GM12874 (cell line): ENCODE results near the gene MPST.

Experiments used
- TF ChIP-seq, protein P1 (sequence below): IDR thresholded peaks from 2 replicates; pipeline ENCODE4 v1.5.1; 2011; ENCODE audit warnings: low read depth, mild to moderate bottlenecking, control low read depth, low read length, moderate library complexity; ENCODE audit not compliant: insufficient read depth

MPST gene

DNA sequence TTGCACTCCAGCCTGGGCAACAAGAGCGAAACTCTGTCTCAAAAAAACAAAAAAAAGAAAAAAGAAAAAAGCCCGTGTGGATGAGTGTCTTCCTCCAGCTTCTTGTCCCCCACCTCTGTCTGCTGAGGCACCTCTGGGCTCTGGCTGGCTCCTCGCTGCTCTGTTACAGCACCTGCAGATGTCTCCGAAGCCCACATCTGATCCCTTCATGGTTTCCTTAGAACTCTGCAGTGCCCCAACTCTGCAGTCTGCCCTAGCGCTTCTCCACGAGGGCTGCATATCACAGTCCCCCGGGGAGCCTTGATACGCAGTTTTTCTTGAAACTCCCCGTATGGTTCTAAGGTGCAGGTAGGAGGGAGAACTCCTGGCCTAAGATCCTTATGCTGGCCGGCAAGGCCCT is 47.9 kb downstream of the MPST start:
- TF ChIP-seq, protein P1, sequence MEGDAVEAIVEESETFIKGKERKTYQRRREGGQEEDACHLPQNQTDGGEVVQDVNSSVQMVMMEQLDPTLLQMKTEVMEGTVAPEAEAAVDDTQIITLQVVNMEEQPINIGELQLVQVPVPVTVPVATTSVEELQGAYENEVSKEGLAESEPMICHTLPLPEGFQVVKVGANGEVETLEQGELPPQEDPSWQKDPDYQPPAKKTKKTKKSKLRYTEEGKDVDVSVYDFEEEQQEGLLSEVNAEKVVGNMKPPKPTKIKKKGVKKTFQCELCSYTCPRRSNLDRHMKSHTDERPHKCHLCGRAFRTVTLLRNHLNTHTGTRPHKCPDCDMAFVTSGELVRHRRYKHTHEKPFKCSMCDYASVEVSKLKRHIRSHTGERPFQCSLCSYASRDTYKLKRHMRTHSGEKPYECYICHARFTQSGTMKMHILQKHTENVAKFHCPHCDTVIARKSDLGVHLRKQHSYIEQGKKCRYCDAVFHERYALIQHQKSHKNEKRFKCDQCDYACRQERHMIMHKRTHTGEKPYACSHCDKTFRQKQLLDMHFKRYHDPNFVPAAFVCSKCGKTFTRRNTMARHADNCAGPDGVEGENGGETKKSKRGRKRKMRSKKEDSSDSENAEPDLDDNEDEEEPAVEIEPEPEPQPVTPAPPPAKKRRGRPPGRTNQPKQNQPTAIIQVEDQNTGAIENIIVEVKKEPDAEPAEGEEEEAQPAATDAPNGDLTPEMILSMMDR, result no peak

DNA sequence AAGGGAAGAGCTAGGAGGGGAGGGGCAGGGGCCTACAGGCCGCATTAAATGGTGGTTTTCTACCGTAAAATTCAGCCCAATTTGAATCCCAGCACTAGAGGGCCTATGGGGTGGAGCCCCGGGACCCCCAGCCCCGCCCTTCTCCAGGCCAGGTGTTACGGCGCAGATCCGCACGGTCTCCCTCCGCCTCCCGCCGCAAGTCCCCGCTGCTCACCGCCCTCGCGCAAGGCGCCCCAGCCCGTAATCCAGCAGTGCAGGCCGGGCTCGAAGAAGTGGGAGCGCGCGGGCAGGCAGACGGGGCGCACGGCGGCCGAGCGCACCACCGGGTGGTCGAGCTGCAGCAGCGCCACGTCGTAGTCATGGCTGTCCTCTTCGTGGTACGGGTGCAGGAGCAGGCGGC is 49.3 kb downstream of the MPST start:
- TF ChIP-seq, protein P1, result no peak

DNA sequence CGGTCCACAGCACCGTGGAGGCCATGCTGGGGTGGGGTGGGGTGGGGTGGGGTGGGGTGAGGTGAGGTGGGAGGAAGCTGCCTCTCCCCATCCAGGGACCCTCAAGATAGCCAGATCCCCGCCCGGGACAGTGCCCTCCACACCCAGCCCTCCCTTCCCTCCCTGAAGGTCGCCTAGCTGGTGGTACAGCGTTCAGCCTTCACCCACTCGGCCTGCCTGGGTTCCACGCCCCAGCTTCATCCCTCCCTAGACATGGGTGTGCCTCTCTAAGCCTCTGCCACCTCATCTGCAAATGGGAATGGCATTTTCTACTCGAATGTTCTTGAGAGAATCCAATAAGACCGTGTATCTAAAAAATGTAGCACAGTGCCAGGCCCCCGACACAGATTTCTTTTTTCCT is 49.8 kb downstream of the MPST start:
- TF ChIP-seq, protein P1, result no peak

DNA sequence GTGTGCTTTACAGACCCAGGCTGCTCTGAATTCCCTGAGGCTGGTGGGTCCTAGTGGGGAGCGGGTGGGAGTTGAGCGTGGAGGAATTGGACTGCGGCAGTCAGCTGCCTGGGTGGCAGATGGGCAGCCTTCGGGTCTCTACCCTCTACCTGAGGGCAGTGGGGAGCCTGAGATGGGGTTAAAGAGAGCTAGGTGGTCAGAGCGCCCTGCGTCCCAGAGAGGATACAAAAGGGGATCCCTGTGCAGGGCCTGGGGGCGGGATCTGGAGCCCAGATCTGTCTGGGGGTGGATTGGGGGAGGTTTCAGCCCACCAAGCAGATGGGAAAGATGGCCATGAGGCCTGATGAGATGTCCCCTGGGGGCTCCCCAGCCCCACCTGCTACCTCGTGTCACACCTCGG is 50.2 kb downstream of the MPST start:
- TF ChIP-seq, protein P1, result no peak

DNA sequence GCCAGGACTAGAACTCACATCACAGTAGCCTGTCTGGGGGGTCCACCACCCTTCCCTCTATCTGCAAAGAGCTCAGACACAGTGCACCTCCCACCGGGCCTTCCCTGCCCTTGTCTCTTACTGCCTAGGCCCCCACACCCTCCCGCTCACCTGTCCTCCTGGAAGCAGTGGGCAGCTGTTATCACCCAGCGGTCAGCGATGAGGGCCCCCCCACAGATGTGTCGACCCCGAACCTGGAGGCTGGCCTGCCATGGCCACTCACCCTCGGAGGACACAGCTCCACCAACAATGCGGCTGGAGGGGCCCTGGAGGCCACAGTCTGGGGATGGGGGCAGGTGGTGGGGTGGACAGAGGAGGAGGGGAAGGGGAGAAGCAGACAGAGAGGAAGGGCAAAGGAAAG is 50.8 kb downstream of the MPST start:
- TF ChIP-seq, protein P1, result no peak

DNA sequence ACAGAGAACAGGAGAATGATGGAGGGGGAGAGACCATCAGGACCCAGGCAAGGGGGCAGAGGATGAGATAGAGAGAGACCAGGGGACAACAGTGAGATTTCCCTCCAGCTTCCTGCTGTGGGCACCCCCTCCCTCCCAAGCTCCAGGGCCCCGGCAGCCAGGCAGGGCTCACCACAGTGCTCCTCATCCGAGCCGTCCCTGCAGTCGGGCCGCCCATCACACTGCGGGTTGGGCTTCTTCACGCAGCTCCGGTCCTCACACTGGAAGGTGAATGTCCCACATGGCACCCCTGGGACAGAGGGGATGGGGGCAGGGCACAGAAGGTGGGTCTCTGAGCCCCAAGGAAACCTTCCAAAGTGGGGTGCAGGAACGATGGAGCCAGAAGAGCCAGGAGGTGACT is 51.2 kb downstream of the MPST start:
- TF ChIP-seq, protein P1, result no peak

DNA sequence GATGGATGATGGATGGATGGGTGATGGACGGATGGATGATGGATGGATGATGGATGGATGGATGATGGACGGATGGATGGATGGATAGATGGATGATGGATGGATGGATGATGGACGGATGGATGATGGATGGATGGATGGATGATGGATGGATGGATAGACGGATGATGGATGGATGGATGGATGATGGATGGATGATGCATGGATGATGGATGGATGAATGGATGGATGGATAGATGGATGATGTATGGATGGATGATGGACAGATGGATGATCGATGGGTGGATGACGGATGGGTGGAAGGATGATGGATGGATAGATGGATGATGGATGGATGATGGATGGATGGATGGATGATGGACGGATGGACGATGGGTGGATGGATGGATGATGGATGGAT is 53.1 kb downstream of the MPST start:
- TF ChIP-seq, protein P1, result no peak

DNA sequence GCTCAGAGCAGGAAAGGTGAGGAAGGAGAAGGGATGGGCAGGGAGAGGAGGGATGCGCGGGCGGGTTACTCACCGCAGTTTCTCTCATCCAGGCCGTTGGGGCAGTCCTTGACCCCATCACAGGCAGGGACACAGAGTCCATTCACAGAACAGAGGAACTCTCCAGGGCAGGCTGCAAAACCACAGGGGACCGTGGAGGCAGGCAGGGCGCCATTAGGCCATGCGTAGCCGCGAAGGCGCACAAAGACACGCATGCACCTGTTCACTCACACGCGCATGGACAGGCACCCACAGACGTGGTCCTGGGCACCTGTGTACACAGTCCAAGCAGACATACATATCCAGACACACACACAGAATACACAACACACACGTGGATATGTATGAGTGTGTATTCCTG is 55.0 kb downstream of the MPST start:
- TF ChIP-seq, protein P1, result no peak
